Neural cell (in vitro differentiated cells): ENCODE results near the gene ADAMTS17. TPM values are rescaled to one million over a fixed set of nuclear protein-coding genes. Genes with fewer than 3 reads are reported as not detected.

ENCODE experiments used
- H2AFZ ChIP-seq: fragments of 200-600, 300-800 bp; sonication (generic), shearing (Covaris generic); 2 replicates; pipeline ENCODE4 v1.6.0; 2014; ENCODE audit warnings: low read depth, mild to moderate bottlenecking, antibody characterized with exemption, low read length, moderate library complexity
- H3F3A ChIP-seq: fragments of 200-600 bp; shearing (Covaris generic); 2 replicates; pipeline ENCODE4 v1.6.1; 2016; ENCODE audit warnings: mild to moderate bottlenecking, moderate library complexity, mixed read lengths, antibody characterized with exemption, low read length; ENCODE audit not compliant: insufficient read depth, poor library complexity, severe bottlenecking
- H3K27ac ChIP-seq: fragments of 200-600, 300-800 bp; sonication (generic), shearing (Covaris generic); 2 replicates; pipeline ENCODE4 v1.5.1; 2014; ENCODE audit warnings: mild to moderate bottlenecking, low read length, moderate library complexity
- H3K27me3 ChIP-seq: fragments of 300-800, 200-600 bp; sonication (generic), shearing (Covaris generic); 2 replicates; pipeline ENCODE4 v1.6.0; 2014; ENCODE audit warnings: mild to moderate bottlenecking, low read depth, low read length, moderate library complexity; ENCODE audit not compliant: insufficient read depth
- H3K36me3 ChIP-seq: fragments of 300-800, 200-600 bp; sonication (generic), shearing (Covaris generic); 2 replicates; pipeline ENCODE4 v1.5.1; 2014; ENCODE audit warnings: mild to moderate bottlenecking, antibody characterized with exemption, low read length, moderate library complexity; ENCODE audit not compliant: insufficient read depth
- H3K4me2 ChIP-seq: fragments of 300-800, 200-600 bp; sonication (generic), shearing (Covaris generic); 2 replicates; pipeline ENCODE4 v1.6.0; 2014; ENCODE audit warnings: mild to moderate bottlenecking, low read length
- H3K4me3 ChIP-seq: fragments of 300-800, 200-600 bp; sonication (generic), shearing (Covaris generic); 2 replicates; pipeline ENCODE4 v1.5.1; 2014; ENCODE audit warnings: mild to moderate bottlenecking, low read length, moderate library complexity
- H3K79me2 ChIP-seq: fragments of 200-600 bp; shearing (Covaris generic); replicated peaks from 2 replicates; pipeline ENCODE4 v1.6.0; 2014; ENCODE audit warnings: mild to moderate bottlenecking, low read length, moderate library complexity; ENCODE audit not compliant: insufficient read depth
- H3K9ac ChIP-seq: fragments of 300-800, 200-600 bp; sonication (generic), shearing (Covaris generic); 2 replicates; pipeline ENCODE4 v1.6.1; 2016; ENCODE audit warnings: mild to moderate bottlenecking, low read length, mixed read lengths
- H3K9me2 ChIP-seq: fragments of 200-600 bp; shearing (Covaris generic); 2 replicates; pipeline ENCODE4 v1.6.1; 2016; ENCODE audit warnings: mild to moderate bottlenecking, low read length, mixed read lengths; ENCODE audit not compliant: insufficient read depth
- H3K9me3 ChIP-seq: fragments of 200-600, 300-800 bp; sonication (generic), shearing (Covaris generic); 2 replicates; pipeline ENCODE4 v1.6.1; 2016; ENCODE audit warnings: mild to moderate bottlenecking, mixed run types, low read length, moderate library complexity, mixed read lengths
- H4K20me1 ChIP-seq: fragments of 200-600 bp; shearing (Covaris generic); 2 replicates; pipeline ENCODE4 v1.6.1; 2016; ENCODE audit warnings: mild to moderate bottlenecking, mixed run types; ENCODE audit not compliant: insufficient read depth
- CTCF ChIP-seq: fragments of 450-650 bp; IDR thresholded peaks from 2 replicates; pipeline ENCODE4 v1.5.1; 2014; ENCODE audit warnings: antibody characterized with exemption, mild to moderate bottlenecking, moderate library complexity; ENCODE audit not compliant: poor library complexity, severe bottlenecking
- EP300 ChIP-seq: fragments of 450-650 bp; conservative IDR thresholded peaks from 2 replicates; pipeline ENCODE4 v1.6.1; 2014; ENCODE audit warnings: antibody characterized with exemption, mild to moderate bottlenecking, moderate library complexity; ENCODE audit not compliant: poor library complexity, severe bottlenecking
- EZH2 ChIP-seq: fragments of 200-600, 300-800 bp; shearing (Covaris generic), sonication (generic); IDR thresholded peaks from 2 replicates; pipeline ENCODE4 v1.6.1; 2014; ENCODE audit warnings: antibody characterized with exemption, low read length, borderline replicate concordance, mild to moderate bottlenecking; ENCODE audit not compliant: insufficient read depth, poor library complexity, severe bottlenecking
- MXI1 ChIP-seq: fragments of 450-650 bp; conservative IDR thresholded peaks from 2 replicates; pipeline ENCODE4 v1.6.1; 2014; ENCODE audit warnings: antibody characterized with exemption, mild to moderate bottlenecking; ENCODE audit not compliant: poor library complexity, severe bottlenecking
- POLR2AphosphoS5 ChIP-seq: IDR thresholded peaks from 2 replicates; pipeline ENCODE4 v1.6.1; 2012
- RAD21 ChIP-seq: fragments of 450-650 bp; conservative IDR thresholded peaks from 2 replicates; pipeline ENCODE4 v1.6.1; 2014; ENCODE audit warnings: antibody characterized with exemption, mild to moderate bottlenecking, moderate library complexity
- SMC3 ChIP-seq: fragments of 450-650 bp; conservative IDR thresholded peaks from 2 replicates; pipeline ENCODE4 v1.6.1; 2014; ENCODE audit warnings: antibody characterized with exemption, mild to moderate bottlenecking, moderate library complexity; ENCODE audit not compliant: poor library complexity
- TAF1 ChIP-seq: IDR thresholded peaks from 2 replicates; pipeline ENCODE4 v1.6.1; 2012; ENCODE audit warnings: low read depth
- polyA plus RNA-seq: library from polyadenylated mRNA; depleted of rRNA; stranded (reverse); fragments of >200 nt; gene quantifications from 2 replicates; pipeline ENCODE4 v1.2.3, GENCODE V29; 2014
- TF ChIP-seq, protein P1 (sequence below): IDR thresholded peaks from 2 replicates; pipeline ENCODE4 v1.6.1; 2012; ENCODE audit warnings: borderline replicate concordance

Gene ADAMTS17
- polyA plus RNA-seq, 1 donor from 2014 or later: 0.04 TPM

DNA sequence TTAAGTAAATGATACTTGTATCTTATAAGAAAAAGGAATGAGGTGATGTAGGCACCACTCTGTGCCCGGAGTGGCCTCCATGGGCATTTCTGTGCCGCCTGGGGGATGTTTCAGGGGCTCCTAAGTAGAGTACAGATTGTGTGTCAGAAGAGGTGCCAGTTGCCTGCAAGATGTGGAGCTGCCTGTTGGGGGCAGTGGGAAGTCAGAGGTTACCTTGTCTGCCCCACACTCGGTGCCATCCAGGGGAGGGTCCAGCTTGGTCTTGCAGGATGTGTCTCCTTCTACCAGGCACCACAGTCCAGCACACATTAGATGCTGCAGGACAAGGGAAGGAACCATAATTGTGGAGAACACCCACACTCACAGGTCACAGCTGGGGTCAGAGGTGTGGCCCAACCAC, 208.8 kb downstream of the ADAMTS17 start:
- Histone ChIP-seq H3K9ac (no peak overlapping the region), H3K79me2 (no peaks in the 10 kb centered on the region), H3K27me3 (no peaks in the 10 kb centered on the region), H3K36me3 (no peaks in the 10 kb centered on the region), H3K9me3 (no peaks in the 10 kb centered on the region), H3K9me2 (no peaks in the 10 kb centered on the region), H3K4me2 (no peak overlapping the region), H2AFZ (no peak overlapping the region), H3K27ac (no peak overlapping the region), H3K4me3 (no peak overlapping the region), H3F3A (no peaks in the 10 kb centered on the region), H4K20me1 (no peaks in the 10 kb centered on the region)
- no peak for TF ChIP-seq EZH2
- TF ChIP-seq, protein P1, sequence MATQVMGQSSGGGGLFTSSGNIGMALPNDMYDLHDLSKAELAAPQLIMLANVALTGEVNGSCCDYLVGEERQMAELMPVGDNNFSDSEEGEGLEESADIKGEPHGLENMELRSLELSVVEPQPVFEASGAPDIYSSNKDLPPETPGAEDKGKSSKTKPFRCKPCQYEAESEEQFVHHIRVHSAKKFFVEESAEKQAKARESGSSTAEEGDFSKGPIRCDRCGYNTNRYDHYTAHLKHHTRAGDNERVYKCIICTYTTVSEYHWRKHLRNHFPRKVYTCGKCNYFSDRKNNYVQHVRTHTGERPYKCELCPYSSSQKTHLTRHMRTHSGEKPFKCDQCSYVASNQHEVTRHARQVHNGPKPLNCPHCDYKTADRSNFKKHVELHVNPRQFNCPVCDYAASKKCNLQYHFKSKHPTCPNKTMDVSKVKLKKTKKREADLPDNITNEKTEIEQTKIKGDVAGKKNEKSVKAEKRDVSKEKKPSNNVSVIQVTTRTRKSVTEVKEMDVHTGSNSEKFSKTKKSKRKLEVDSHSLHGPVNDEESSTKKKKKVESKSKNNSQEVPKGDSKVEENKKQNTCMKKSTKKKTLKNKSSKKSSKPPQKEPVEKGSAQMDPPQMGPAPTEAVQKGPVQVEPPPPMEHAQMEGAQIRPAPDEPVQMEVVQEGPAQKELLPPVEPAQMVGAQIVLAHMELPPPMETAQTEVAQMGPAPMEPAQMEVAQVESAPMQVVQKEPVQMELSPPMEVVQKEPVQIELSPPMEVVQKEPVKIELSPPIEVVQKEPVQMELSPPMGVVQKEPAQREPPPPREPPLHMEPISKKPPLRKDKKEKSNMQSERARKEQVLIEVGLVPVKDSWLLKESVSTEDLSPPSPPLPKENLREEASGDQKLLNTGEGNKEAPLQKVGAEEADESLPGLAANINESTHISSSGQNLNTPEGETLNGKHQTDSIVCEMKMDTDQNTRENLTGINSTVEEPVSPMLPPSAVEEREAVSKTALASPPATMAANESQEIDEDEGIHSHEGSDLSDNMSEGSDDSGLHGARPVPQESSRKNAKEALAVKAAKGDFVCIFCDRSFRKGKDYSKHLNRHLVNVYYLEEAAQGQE: no peak
- TF ChIP-seq CTCF: no peak
- TF ChIP-seq EP300: no peak
- TF ChIP-seq TAF1: no peak
- TF ChIP-seq SMC3: no peak
- TF ChIP-seq MXI1: no peak
- no peak for TF ChIP-seq RAD21
- no peak for TF ChIP-seq POLR2AphosphoS5

DNA sequence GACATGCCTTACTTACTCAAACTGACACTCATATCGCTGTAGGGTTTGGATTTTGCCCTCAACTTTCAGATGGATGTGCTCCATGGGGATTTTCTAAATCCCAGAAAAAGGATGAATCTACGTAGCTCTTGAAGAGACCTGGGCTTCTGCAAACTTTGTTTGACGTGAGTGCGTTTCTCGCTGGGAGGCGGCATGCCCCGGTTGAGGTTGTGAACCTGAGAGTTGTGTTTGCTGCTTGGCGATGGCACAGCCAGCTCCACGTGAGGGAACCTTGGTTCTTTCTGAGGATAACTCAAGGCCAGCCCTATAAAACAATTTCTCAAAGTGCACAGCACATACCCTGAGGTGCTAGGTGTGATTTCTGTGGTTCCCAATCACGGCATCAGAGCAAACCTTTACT, 209.5 kb downstream of the ADAMTS17 start:
- no peaks in the 10 kb centered on the region for H3K9me3 ChIP-seq
- no peaks in the 10 kb centered on the region for H3K27me3 ChIP-seq
- H3K79me2 ChIP-seq: no peaks in the 10 kb centered on the region
- no peak overlapping the region for H3K9ac ChIP-seq
- no peak overlapping the region for H3K4me3 ChIP-seq
- H3K9me2 ChIP-seq: no peaks in the 10 kb centered on the region
- no peak overlapping the region for H3K4me2 ChIP-seq
- no peak for TF ChIP-seq EZH2
- no peak for TF ChIP-seq TAF1
- no peak for TF ChIP-seq RAD21
- TF ChIP-seq, protein P1: no peak
- no peak for TF ChIP-seq SMC3
- TF ChIP-seq POLR2AphosphoS5: no peak
- no peak for TF ChIP-seq EP300
- no peak for TF ChIP-seq MXI1
- no peak for TF ChIP-seq CTCF
- H3K27ac ChIP-seq: no peak overlapping the region
- no peaks in the 10 kb centered on the region for H3F3A ChIP-seq
- H3K36me3 ChIP-seq: no peaks in the 10 kb centered on the region
- H2AFZ ChIP-seq: no peak overlapping the region
- H4K20me1 ChIP-seq: no peaks in the 10 kb centered on the region
